GM21367 (cell line): ENCODE data around the gene CLEC16A.
"Not testable (repeated sequence)": the region's sequence is repeated elsewhere in the genome, so short reads cannot be mapped to it uniquely, and the experiment has no call there.

Experiments used
- ATAC-seq: cut with Tn5 transposase; IDR thresholded peaks from one replicate; pipeline ENCODE4 v1.9.1; 2021; ENCODE audit not compliant: unreplicated experiment

Gene CLEC16A

DNA sequence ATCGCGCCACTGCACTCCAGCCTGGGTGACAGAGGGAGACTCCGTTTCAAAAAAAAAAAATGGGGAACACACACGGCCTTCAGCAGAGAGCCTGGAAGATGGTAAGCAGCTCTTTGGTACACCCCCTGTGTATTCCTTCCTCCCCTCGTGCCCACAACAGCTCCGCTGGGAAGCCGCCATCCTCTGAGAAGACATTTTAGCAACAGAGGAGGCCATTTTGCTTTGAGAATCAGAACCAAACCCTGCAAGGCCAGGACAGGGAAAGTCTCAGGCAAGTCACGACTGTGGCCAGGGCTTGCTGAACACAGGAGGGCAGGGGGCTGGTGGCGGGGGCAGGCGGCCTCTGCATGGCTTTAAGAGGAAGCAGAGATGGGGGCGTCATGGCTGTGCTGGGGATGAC is 265.9 kb downstream of the CLEC16A start:
- ATAC-seq, result no peak

DNA sequence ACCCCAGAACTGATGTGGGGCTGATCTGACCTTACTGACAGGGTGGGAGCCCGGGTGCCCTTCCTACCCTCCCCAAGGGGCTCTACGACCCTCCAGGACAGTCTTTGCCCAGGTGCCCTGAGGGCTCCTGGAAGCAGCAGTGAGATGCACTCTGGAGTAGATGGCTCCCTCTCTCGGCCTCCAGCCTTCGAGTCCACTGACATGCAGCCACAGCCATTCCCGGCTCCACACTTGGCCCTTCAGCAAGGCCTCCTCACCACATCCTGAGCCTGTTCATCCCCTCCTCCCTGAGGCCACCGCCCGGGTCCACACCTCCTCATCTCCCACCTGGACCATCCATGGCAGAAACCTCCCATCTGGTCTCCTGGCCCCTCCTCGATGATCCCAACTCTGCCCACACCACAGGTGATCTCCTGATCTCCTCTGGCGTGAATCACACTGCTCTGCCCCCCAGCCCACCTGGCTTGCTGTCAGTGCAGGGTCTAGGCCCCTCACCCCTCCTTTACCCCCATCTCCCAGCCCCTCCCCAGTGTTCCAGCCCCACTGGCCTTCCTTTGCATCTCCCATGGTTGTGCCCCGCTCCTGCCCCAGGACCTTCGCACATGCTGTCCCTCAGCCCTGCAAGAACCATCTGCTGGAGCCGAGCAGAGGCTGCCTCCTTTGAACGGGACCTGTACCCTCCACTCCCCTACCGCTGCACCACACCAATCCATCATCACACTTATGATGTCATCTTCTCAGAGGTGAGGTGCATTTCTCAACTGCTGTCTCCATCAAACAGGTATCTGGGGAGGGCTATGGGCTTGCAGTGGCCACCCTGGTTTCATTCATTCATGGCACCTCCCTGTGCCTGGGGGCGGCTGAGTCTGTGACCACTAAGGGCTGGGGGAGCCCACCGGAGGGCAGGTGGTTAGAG is 267.0 kb downstream of the CLEC16A start:
- no peak for ATAC-seq

DNA sequence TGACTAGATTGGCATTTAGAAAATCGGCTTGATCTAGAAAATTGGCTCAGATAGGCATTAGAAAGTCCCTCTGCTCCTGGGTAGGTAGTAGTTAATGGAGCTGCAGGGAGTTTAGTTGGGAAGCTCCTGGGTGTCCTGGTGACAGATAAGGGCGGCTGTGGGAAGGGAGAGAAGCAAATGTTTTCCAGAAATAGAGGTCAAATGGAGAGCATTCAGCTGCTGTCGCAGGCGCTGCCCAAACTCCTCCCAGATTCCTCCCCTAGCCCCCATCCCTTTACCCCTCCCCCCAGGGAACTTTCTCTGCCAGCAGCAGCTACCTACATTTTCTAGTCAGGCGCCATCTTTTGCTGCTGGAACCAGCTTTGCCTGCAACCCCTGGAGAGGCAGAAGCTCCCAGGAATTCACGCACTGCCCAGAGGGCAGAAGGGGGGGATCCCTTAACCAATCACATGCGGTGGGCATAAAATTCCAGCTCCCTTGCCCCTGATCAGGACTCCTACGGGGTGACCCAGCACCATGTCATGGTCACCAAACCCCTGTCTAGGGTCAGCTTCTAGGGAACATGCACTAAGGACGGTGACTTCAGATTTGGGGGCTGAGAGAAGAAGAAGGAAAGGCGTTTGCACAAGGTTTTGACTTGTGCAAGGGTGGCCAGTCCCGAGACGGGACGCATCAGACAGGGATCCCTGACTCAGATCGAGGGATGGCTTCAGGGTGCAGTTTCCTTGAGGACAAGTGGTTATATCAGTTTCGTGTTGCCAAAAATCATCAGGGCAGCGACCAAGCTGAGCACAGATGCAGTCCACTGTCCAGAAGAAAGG is 267.8 kb downstream of the CLEC16A start:
- no peak for ATAC-seq

DNA sequence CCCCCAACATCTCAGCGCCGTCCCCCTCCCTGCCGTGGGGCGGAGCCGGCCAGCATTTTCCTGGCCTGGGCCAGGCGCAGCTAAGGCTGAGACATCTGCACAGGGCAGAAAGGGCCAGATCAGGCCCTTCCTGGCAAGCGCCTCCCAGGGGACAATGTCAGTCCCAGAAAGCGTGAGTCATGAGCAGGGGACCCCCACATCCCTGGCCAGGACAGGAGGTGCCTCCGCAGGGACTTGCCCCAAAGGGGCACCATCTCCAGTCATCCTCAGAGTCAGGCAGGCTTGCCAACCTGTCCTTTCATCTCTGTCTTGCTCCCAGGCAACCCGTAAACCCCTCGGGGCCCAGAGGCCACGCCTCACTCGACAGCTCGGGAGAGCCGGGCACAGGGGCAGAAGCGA is 268.4 kb downstream of the CLEC16A start:
- ATAC-seq, result no peak

DNA sequence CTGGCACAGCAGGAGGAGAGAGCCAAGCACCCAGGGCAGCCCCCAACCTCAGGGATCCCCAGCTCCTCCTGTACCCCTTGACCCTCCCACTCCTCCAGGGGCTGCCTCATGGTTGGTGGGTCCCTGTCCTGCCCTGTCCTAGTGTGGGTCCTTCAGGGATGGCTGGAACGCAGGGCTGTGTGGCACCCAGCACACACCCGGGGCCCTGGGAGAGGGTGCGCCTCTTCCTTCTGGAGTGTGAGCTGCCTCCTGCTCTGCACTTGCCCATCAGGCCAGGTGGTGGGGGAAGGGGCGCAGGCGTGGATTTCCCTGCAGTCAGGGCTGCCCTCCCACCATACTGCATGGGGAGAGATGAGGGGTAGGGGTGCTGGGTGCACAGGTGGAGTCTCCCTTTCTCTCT is 269.0 kb downstream of the CLEC16A start:
- ATAC-seq, result no peak

DNA sequence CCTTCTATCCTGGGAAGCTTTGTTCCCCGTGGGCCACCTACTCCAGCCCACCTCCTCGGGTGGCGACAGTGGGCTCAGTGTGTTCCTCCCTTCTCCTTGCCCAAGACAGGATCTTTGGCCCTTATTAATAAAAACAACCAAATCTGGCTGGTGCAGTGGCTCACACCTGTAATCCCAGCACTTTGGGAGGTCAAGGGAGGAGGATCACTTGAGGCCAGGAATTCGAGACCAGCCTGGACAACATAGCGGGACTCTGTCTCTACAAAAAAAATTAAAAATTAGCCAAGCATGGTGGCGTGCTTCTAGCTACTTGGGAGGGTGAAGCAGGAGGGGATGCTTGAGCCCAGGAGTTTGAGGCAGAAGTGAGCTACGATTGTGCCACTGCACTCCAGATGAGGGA is 269.4 kb downstream of the CLEC16A start:
- no peak for ATAC-seq

DNA sequence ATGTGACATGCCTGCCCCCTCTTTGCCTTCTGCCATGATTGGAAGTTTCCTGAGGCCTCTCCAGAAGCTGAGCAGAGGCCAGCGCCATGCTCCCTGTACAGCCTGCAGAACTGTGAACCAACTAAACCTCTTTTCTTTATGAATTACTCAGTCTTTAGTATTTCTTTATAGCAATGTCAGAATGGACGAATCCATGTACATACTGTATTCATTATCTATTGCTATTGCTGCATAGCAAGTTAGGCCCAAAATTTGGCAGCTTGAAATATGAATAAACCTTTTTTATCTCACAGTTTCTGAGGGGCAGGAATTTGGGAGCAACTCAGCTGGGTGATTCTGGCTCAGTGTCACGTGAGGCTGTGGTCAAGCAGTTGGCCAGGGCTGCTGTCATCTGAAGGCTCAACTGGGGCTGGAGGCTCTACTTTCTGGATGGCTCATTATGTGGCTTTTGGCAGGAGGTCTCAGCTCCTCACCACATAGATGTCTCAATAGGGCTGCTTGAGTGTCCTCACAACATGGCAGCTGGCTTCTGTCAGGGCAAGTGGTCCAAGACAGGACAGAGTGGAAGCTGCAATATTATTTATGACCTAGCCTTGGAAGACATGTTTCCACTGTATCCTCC is 271.7 kb downstream of the CLEC16A start:
- no peak for ATAC-seq

DNA sequence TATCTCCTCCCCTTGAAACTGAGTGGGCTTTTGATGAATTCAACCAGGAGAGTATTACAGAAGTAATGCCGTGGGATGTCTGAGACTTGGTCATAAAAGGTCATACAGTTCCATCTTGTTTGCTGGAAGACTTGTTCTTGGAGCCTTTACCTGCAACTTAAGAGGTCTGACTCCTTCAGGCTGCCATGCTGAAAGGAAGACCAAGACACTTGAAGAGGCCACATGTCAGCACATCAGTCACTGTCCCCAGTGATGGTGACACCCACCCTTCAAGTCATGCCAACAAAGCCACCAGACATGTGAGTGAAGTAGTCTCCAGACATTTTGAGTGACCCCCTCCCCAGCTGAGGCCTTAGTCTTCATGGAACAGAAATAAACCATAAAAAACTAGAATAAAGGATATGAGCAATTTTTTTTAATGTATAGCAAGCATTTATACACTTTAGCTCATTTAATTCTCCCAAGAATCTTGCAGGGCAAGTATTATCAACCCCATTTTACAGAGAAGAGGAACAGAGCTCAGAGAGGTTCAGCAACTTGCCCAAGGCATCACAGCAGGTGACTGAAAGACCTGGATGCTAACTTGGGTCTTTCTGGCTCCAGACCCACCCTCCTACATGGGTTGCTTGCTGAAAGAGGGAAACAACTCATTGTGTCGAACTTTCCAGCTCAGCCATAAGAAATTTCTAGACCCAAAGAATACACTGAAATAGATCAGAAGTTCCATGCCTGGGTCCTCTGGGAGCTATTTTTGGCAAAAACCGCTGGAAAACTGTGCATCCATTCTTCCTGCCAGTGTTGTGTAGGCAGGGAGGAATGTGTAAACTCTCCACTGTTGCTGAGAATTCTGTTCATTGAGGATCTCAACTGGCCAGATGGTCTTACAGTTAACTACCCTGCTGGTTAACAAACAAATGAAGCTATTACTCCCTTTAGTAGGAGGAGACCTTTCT is 273.6 kb downstream of the CLEC16A start:
- no peak for ATAC-seq

DNA sequence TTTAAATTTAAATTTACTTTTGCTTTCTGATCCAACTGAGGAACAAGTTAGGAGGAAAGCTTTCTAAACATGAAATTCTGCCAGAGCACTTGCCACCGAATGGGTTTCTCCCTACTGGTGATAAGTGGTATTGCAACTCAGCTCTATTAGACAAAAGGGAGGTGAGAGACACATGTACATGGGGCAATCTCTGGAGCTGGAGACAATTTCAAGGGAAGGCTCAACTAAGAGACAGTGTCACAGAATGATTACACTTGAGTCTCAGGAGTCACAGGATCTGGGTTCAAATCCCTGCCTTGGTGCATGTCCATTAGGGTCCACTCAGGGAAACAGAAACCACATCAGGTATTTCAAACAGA is 274.2 kb downstream of the CLEC16A start:
- no peak for ATAC-seq

DNA sequence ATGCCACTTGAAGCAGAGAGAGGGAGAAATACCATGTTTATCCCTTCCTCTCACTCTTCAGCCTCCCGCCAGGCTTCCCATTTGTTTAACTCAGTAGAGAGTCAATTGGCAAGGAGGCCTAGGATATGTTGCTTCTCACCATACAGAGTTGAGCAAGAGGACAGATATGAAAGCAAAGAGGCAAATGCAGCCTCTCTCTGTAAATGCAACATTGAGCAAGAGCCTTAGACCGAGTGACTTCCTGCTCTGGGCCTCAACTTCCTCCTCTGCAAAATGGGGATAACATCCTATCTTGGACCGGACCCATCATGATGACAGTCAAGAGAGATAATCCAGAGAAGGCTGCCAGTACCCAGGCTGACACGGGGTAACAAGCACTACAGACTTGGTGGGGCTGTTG is 274.8 kb downstream of the CLEC16A start:
- ATAC-seq, result no peak

DNA sequence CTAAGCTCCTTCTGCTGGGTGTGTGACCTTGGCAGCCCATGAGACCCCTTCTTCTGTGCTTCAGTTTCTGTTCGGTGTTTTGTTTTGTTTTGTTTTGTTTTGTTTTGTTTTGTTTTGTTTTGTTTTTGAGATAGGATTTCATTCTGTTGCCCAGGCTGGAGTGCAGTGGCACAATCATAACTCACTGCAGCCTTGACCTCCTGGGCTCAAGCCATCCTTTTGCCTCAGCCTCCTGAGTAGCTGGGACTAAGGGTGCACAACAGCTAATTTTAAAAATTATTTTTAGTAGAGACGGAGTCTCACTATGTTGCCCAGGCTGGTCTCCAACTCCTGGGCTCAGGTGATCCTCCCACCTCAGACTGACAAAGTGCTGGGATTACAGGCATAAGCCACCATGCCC is 276.1 kb downstream of the CLEC16A start:
- ATAC-seq, result not testable (repeated sequence)

DNA sequence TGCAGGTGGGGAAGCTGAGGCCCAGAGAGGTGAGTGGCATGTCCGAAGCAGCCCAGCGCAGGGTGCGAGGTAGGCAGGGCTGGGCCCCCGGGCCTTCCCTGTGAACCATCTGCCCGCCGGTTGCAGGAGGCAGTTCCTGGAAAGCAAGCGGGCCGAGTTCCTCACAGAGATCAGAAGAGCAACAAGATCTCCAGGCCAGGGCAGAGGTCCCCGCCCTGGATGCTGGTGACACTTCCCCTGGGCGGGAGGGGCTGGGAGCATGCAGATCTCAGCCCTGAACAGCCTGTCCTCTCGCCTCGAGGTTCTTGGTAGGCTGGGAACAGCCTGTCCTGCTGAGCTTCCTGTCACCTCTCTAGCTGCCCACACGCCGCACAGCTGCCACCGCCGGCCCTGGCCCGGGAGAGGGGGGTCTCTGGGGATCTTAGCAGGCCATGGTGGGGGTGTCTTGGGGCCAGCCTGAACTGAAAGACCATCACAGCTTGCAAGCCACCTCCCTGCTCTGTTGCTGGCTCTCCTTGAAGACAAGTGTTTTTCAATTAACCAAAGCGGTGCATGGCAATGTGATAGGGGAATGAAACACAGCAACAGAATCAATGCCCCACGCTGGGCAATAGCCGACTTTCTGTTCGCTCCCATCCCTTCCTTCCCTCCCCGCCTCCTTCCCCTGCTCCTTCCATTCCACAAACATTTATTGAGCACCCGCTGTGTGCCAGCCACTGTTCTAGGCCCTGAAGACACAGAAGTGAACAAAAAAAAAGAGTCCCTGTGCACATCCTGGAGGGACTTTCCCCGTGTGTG is 279.9 kb downstream of the CLEC16A start:
- no peak for ATAC-seq

DNA sequence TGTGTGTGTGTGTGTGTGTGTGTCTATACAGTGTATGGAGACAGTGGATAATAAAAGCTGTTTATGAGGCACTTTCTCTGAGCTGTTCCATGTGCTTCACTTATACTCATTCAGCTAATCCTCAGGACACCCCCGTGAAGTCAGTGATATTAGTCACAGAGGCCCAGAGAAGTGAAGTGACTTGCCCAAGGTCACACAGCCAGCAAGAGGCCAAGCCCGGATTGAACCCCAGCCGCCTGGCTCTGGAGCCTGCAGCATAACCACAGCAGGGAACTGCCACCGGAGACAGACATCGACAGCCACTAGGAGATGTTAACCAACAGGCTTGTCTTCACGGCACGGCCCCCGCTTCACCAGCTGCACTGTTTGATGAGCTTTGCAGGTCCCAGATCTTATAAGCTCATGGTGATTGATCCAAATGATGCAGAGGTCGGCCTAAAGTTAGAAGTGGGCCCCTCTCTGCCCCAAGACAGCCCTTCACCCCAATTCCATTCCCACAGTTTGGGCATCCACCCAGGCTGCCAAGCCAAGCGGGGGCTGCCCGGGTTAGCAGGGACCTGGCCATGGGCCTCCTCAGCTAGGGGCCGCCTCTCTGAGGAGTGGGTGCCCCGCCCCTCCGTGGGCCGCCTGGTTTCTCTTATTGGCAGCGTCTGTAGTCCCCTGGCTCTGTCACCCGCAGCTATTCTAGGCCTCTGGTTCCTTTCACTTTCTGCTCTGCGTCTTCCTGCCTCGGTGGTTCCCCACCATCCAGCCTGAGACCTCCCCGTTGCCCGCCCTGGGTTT is 280.7 kb downstream of the CLEC16A start:
- peak; percentile 69 for ATAC-seq

DNA sequence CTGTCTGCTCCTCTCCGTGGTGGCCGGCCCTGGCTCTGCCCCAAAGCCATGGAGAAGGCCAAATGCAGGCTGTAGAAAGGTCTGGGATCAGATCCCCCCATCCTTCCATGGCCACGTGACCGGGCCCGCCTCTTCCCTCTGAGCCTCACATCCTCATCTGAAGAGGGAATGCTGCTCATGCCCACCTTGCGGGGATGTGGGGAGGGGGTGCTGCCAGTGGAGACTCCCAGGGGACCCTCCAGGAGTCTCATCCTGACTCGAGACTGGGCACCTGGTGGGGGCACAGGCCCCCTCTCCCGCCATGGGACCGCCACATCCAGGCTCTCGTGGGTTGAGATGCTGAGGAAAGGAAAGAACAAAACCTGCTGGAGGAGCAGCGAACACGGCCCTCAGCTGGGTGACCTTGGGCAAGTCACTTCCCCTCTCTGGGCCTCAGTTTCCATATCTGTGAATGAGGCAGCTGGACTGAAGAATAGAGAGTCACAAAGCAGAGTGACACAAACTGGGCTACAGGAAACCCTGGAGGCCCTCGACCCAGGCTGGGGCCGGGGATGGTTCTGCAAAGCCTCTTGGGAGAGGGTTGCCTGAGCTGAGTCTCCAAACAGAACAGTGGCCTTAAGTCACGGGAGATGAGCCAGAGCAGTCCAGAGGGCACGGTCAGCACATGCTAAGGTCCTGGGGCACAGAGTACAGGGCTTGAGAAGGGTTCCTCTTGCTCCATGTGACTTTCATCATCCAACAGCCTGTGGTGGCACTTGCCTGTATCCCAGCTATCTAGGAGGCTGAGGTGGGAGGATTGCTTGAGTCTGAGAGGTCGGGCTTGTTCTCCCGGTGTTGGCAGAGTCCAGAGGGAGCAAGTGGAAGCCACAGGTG is 281.5 kb downstream of the CLEC16A start:
- no peak for ATAC-seq

DNA sequence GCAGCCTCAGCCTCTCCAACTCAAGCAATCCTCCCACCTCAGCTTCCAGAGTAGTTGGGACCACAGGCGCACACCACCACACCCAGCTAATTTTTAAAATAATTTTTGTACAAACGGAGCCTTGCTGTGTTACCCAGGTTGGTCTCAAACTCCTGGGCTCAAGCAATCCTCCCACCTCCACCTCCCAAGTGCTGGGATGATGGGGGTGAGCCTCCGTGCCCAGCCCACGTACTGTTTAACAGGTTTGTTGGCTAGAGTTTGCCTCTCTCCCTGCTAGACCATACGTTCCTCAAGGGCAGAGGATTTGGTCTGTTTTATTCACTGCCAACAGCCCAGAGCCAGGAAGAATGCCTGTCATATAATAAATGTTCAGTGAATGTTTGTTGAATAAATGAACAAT is 285.1 kb downstream of the CLEC16A start:
- ATAC-seq, result no peak

DNA sequence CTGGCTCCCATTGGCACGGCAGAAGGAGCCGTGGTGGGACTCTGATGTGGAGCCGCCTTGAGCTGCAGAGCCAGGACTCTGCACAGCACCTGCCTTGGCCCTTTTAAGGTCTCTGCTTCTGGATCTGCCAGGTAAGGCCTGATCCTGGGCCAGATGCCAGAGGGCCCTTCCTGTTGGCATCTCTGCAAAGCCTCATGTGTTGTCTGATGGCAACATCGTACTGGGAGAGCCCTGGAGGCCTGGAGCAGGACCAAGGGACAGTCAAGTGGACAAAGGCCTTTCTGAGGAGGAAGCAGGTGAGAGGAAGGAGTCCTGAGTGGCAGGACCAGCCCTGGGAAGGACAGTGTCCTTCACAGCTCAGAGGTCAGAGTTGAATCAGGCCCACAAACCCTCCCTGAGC is 285.5 kb downstream of the CLEC16A start:
- ATAC-seq, result no peak

DNA sequence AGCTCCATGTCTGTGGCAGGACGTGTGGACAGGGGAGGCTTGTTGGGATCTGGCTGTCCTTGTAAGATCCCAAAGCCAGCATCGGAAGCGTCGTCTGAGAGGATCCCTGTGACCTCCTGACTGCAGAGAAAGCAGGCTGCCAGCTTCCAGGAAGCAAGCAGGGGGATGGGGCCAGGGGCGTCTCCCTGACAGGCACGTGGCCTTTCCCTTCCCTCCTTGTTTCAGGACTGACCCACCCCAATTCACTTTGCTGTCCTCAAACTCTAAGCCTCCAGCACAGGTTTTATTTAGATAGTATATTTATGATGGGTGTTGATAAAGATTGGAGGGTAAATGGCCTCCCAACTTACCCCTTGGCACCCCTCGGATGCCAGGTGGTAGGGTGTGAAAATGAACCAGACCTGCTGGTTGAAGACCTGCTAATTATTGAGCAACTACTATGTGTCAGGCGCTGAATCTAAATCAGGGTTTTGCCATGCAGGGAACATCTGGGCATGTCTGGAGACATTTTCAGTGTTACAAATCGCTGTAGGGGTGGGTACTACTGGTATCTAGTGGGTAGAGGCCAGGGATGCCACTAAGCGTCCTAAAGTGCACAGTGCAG is 287.1 kb downstream of the CLEC16A start:
- ATAC-seq, result no peak
